CD4-positive, alpha-beta T cell (primary cell): ENCODE results near the gene IL3RA. TPM values are rescaled to one million over a fixed set of nuclear protein-coding genes. Genes with fewer than 3 reads are reported as not detected.

Experiments
- ATAC-seq: fragments of 200-7000 bp; cut with Tn5 transposase; one replicate; pipeline ENCODE4 v1.10.0; 2022; ENCODE audit warnings: mild to moderate bottlenecking; ENCODE audit not compliant: poor library complexity
- CTCF ChIA-PET: fragments of 350-600 bp; sonication (Branson Sonifier 250); formaldehyde crosslinking; loops from one replicate; lab custom pipeline; 2021; ENCODE audit warnings: antibody characterized with exemption, inconsistent platforms; lab: Charles Lee
- POLR2A ChIA-PET: fragments of 350-600 bp; sonication (Branson Sonifier 250); formaldehyde crosslinking; loops from one replicate; lab custom pipeline; 2021; ENCODE audit warnings: antibody characterized with exemption, inconsistent platforms; lab: Charles Lee
- DNase-seq, 14 experiments: peaks; one replicate each; pipeline ENCODE4 v3.0.0-alpha.2; 2013 to 2020; ENCODE audit warnings: mixed read lengths in 2 of 14
- H3K27ac ChIP-seq, 2 donors: one replicate each; pipeline versions ENCODE4 v1.5.1 to v1.7.0; 2013; ENCODE audit warnings: low read length in 2 of 2, low read depth in 1 of 2, mild to moderate bottlenecking in 1 of 2
- H3K27me3 ChIP-seq, 2 experiments: 1 replicate in 1 of 2; 2 replicates in 1 of 2; pipeline versions ENCODE4 v1.6.1 to v1.7.0; 2013; ENCODE audit warnings: low read length in 2 of 2, control low read depth in 1 of 2, mild to moderate bottlenecking in 1 of 2, moderate library complexity in 1 of 2; ENCODE audit not compliant: insufficient read depth in 2 of 2, control insufficient read depth in 1 of 2
- H3K36me3 ChIP-seq: one replicate; pipeline ENCODE4 v1.6.1; 2013; ENCODE audit warnings: low read length, control low read depth; ENCODE audit not compliant: insufficient read depth
- H3K4me1 ChIP-seq: one replicate; pipeline ENCODE4 v1.6.1; 2013; ENCODE audit warnings: low read length, control low read depth; ENCODE audit not compliant: insufficient read depth
- H3K4me3 ChIP-seq: one replicate; pipeline ENCODE4 v1.5.1; 2013; ENCODE audit warnings: mild to moderate bottlenecking, low read length, moderate library complexity
- H3K9me3 ChIP-seq, 2 experiments: 1 replicate in 1 of 2; 2 replicates in 1 of 2; pipeline versions ENCODE4 v1.6.1 to v1.7.0; 2013; ENCODE audit warnings: low read length in 2 of 2, mild to moderate bottlenecking in 2 of 2, control low read depth in 1 of 2, moderate library complexity in 1 of 2; ENCODE audit not compliant: control insufficient read depth in 1 of 2, insufficient read depth in 1 of 2
- H3K27ac Mint-ChIP-seq: one replicate; pipeline ENCODE4 v1.8.0; 2020; ENCODE audit warnings: mixed read lengths
- H3K27me3 Mint-ChIP-seq: one replicate; pipeline ENCODE4 v1.8.0; 2021; ENCODE audit warnings: mixed read lengths
- H3K36me3 Mint-ChIP-seq: one replicate; pipeline ENCODE4 v1.8.0; 2021; ENCODE audit warnings: low read depth, mixed read lengths
- H3K4me1 Mint-ChIP-seq: one replicate; pipeline ENCODE4 v1.8.0; 2021; ENCODE audit warnings: low read depth, mixed read lengths
- H3K4me3 Mint-ChIP-seq: one replicate; pipeline ENCODE4 v1.8.0; 2020; ENCODE audit warnings: mild to moderate bottlenecking, mixed read lengths
- H3K9me3 Mint-ChIP-seq: one replicate; pipeline ENCODE4 v1.8.0; 2020; ENCODE audit warnings: mixed read lengths
- intact Hi-C, 2 experiments: fragments of 100-400 bp; cut with DNase I in 1 of 2; cut with micrococcal nuclease in 1 of 2; formaldehyde crosslinking; loops; one replicate each; pipeline versions ENCODE4 v1.15.1 to v1.9.0; 2023 to 2025; cut with DNase I, micrococcal nuclease
- total RNA-seq, 174 experiments: library from RNA in 2 of 174; stranded (reverse) in 2 of 174; gene quantifications; one replicate each; pipeline ENCODE4 v1.2.3 and lab custom pipeline; 2021 to 2026
- TF ChIP-seq, protein P1 (sequence below): fragments of 200-600 bp; IDR thresholded peaks from one replicate; pipeline ENCODE4 v1.8.0; 2022; ENCODE audit warnings: antibody characterized with exemption, mild to moderate bottlenecking

Gene IL3RA
- total RNA-seq, 2 experiments from 2014 or later, result 0.45 to 0.49 TPM

GRCh38 chrX:1387141-1387776 lies 50.7 kb downstream of the IL3RA start:
- Histone ChIP-seq H3K27me3 (peaks cover 0 to 2% of the 10 kb centered on the region in 2 experiments), H3K4me1 (peaks cover 32% of the 10 kb centered on the region), H3K36me3 (peaks cover 66% of the 10 kb centered on the region), H3K27ac (peak overlapping the region in 1 of 2 donors; percentile 73), H3K9me3 (peaks cover 0 to 17% of the 10 kb centered on the region in 2 experiments), H3K4me3 (no peak overlapping the region)
- ATAC-seq (no peak), DNase-seq (no peak)
- TF ChIP-seq, protein P1, sequence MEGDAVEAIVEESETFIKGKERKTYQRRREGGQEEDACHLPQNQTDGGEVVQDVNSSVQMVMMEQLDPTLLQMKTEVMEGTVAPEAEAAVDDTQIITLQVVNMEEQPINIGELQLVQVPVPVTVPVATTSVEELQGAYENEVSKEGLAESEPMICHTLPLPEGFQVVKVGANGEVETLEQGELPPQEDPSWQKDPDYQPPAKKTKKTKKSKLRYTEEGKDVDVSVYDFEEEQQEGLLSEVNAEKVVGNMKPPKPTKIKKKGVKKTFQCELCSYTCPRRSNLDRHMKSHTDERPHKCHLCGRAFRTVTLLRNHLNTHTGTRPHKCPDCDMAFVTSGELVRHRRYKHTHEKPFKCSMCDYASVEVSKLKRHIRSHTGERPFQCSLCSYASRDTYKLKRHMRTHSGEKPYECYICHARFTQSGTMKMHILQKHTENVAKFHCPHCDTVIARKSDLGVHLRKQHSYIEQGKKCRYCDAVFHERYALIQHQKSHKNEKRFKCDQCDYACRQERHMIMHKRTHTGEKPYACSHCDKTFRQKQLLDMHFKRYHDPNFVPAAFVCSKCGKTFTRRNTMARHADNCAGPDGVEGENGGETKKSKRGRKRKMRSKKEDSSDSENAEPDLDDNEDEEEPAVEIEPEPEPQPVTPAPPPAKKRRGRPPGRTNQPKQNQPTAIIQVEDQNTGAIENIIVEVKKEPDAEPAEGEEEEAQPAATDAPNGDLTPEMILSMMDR, result no peak
- no peak overlapping the region for H3K27ac Mint-ChIP-seq
- no peak overlapping the region for H3K4me3 Mint-ChIP-seq
- H3K27me3 Mint-ChIP-seq, result no peaks in the 10 kb centered on the region
- peaks cover 26% of the 10 kb centered on the region for H3K4me1 Mint-ChIP-seq
- H3K9me3 Mint-ChIP-seq, result no peaks in the 10 kb centered on the region
- CTCF ChIA-PET, result no interaction called here
- intact Hi-C loops, result no loop called here
- peaks cover 84% of the 10 kb centered on the region for H3K36me3 Mint-ChIP-seq
- POLR2A ChIA-PET, result no interaction called here

GRCh38 chrX:1388651-1389050 lies 52.1 kb downstream of the IL3RA start:
- H3K27ac Mint-ChIP-seq, result peak overlapping the region; percentile 18
- TF ChIP-seq, protein P1, result no peak
- no peaks in the 10 kb centered on the region for H3K27me3 Mint-ChIP-seq
- H3K4me1 Mint-ChIP-seq, result peaks cover 28% of the 10 kb centered on the region
- peak overlapping the region; percentile 36 for H3K4me3 Mint-ChIP-seq
- peaks cover 0 to 17% of the 10 kb centered on the region in 2 experiments for H3K9me3 ChIP-seq
- ATAC-seq (no peak), DNase-seq (no peak)
- peaks cover 77% of the 10 kb centered on the region for H3K36me3 Mint-ChIP-seq
- intact Hi-C loops, result no loop called here
- no peak overlapping the region for H3K27ac ChIP-seq
- H3K4me3 ChIP-seq, result no peak overlapping the region
- peaks cover 40% of the 10 kb centered on the region for H3K4me1 ChIP-seq
- peaks cover 0 to 2% of the 10 kb centered on the region in 2 experiments for H3K27me3 ChIP-seq
- no peaks in the 10 kb centered on the region for H3K9me3 Mint-ChIP-seq
- H3K36me3 ChIP-seq, result peaks cover 64% of the 10 kb centered on the region
- ChIA-PET CTCF (no interaction called here), POLR2A (no interaction called here)

GRCh38 chrX:1389181-1389992 lies 52.8 kb downstream of the IL3RA start:
- no peak overlapping the region for H3K4me3 ChIP-seq
- peaks cover 30% of the 10 kb centered on the region for H3K4me1 Mint-ChIP-seq
- no peak overlapping the region for H3K27ac ChIP-seq
- peak overlapping the region; percentile 36 for H3K4me3 Mint-ChIP-seq
- no peaks in the 10 kb centered on the region for H3K27me3 Mint-ChIP-seq
- TF ChIP-seq, protein P1, result no peak
- ATAC-seq (no peak), DNase-seq (peak in 2 of 14 experiments; percentile 32 to 36)
- no peak overlapping the region for H3K27ac Mint-ChIP-seq
- ChIA-PET POLR2A (no interaction called here), CTCF (no interaction called here)
- H3K9me3 ChIP-seq, result peaks cover 0 to 17% of the 10 kb centered on the region in 2 experiments
- peaks cover 40% of the 10 kb centered on the region for H3K4me1 ChIP-seq
- no peaks in the 10 kb centered on the region for H3K9me3 Mint-ChIP-seq
- intact Hi-C loops, result no loop called here
- peaks cover 0 to 2% of the 10 kb centered on the region in 2 experiments for H3K27me3 ChIP-seq
- peaks cover 72% of the 10 kb centered on the region for H3K36me3 Mint-ChIP-seq
- peaks cover 64% of the 10 kb centered on the region for H3K36me3 ChIP-seq
